ENCODE data around the gene OR52I2.
A peak's percentile ranks its signal among the peaks of the same experiment; 100 is the strongest.

OR52I2 gene

GRCh38 chr11:4581443-4581842 is at the start of gene OR52I2:
Gene OR52I2, plus strand, starts transcription at chr11:4581743.
- DNase-seq = no peak

GRCh38 chr11:4539603-4540219 is 41.8 kb upstream of the OR52I2 start:
- peak; percentile 9 to 35 for DNase-seq

- DNase-seq = no peak
Observed at GRCh38 chr11:4541071-4541470, 40.5 kb upstream of the OR52I2 start.

- DNase-seq = no peak
Observed at GRCh38 chr11:4543561-4543960, 38.0 kb upstream of the OR52I2 start.

GRCh38 chr11:4544891-4545290 is 36.7 kb upstream of the OR52I2 start, which contains the start of gene OR52M1:
Gene OR52M1, plus strand, starts transcription at chr11:4545191. Its CDS starts 0 bp downstream, at chr11:4545191.
- DNase-seq = no peak

GRCh38 chr11:4546878-4547277 is 34.7 kb upstream of the OR52I2 start:
- DNase-seq = no peak

GRCh38 chr11:4547416-4547815 is 34.1 kb upstream of the OR52I2 start:
- no peak for DNase-seq

- DNase-seq = no peak
Observed at GRCh38 chr11:4551346-4551979, 30.1 kb upstream of the OR52I2 start.

GRCh38 chr11:4559527-4560440 is 21.8 kb upstream of the OR52I2 start:
- DNase-seq = no peak

GRCh38 chr11:4560467-4560866 is 21.1 kb upstream of the OR52I2 start:
- no peak for DNase-seq

GRCh38 chr11:4565371-4565770 is 16.2 kb upstream of the OR52I2 start:
- DNase-seq = no peak

GRCh38 chr11:4569075-4569474 is 12.5 kb upstream of the OR52I2 start:
- DNase-seq = no peak

GRCh38 chr11:4576880-4577279 is 4.7 kb upstream of the OR52I2 start:
- no peak for DNase-seq

- peak in 1 of 2 experiments; percentile 14 for DNase-seq
Observed at GRCh38 chr11:4577761-4578160, 3.8 kb upstream of the OR52I2 start.

- DNase-seq = no peak
Observed at GRCh38 chr11:4578624-4579023, 2.9 kb upstream of the OR52I2 start.

- no peak for DNase-seq
Observed at GRCh38 chr11:4580124-4580523, 1.4 kb upstream of the OR52I2 start.

- DNase-seq = no peak
Observed at GRCh38 chr11:4589017-4589416, 7.5 kb downstream of the OR52I2 start.

- DNase-seq = no peak
Observed at GRCh38 chr11:4593739-4594138, 12.2 kb downstream of the OR52I2 start, which contains the start of gene OR52I1. Gene OR52I1, plus strand, starts transcription at chr11:4594039. Its CDS starts 0 bp downstream, at chr11:4594039.

- DNase-seq = no peak
Observed at GRCh38 chr11:4605057-4605456, 23.5 kb downstream of the OR52I2 start.

GRCh38 chr11:4606231-4607015 is 24.9 kb downstream of the OR52I2 start:
- peak in 1 of 2 experiments; percentile 6 for DNase-seq

- peak; percentile 11 to 12 for DNase-seq
Observed at GRCh38 chr11:4607096-4607495, 25.6 kb downstream of the OR52I2 start.

- DNase-seq = peak; percentile 87 to 95
Observed at GRCh38 chr11:4607781-4608666, 26.5 kb downstream of the OR52I2 start, which contains the start of gene TRIM68. Gene TRIM68, minus strand, starts transcription at chr11:4608231. Its CDS starts 2,727 bp downstream, at chr11:4605504.

Measured in SHP77 (cell line).